HepG2 (cell line): ENCODE results near the gene PKD1L1. TPM values are rescaled to one million over a fixed set of nuclear protein-coding genes. Genes with fewer than 3 reads are reported as not detected.

Experiments
- ATAC-seq: fragments of 200-7000 bp; cut with Tn5 transposase; 3 replicates; pipeline ENCODE4 v1.9.1; 2020; ENCODE audit warnings: mild to moderate bottlenecking, moderate library complexity
- BruUV-seq: library from RNA; stranded (reverse); fragments of 400-500 nt; replicated peaks from 2 replicates; lab custom pipeline; 2021; lab: Mats Ljungman, UMichigan
- CTCF ChIA-PET: fragments of 300-600 bp; formaldehyde crosslinking; extraction: SDS; loops from one replicate; lab custom pipeline; 2021; ENCODE audit warnings: low total read pairs, inconsistent platforms, low intra/inter-chr PET ratio; lab: Yijun Ruan, JAX
- POLR2A ChIA-PET: fragments of 350-600 bp; sonication (Branson Sonifier 250); formaldehyde crosslinking; loops from one replicate; lab custom pipeline; 2020; ENCODE audit warnings: antibody characterized with exemption, inconsistent platforms; lab: Yijun Ruan, JAX
- DNase-seq: peaks from one replicate; pipeline ENCODE4 v3.0.0-alpha.2; 2015; ENCODE audit warnings: low spot score
- FAIRE-seq: peaks from 3 replicates; lab custom pipeline; 2011; peaks lifted over from hg19 to GRCh38; lab: Jason Lieb, UNC
- H2AFZ ChIP-seq: one replicate; pipeline ENCODE4 v1.6.1; 2011; ENCODE audit warnings: low read length, inconsistent platforms
- H3K27ac ChIP-seq: fragments of 300-600 bp; 3 replicates; pipeline ENCODE4 v1.8.0; 2011; ENCODE audit warnings: mixed run types, mild to moderate bottlenecking, mixed read lengths, low read length, inconsistent platforms; ENCODE audit not compliant: insufficient read depth; ENCODE audit errors: extremely low read length
- H3K27me3 ChIP-seq, 2 experiments: fragments of 200-600 bp in 1 of 2; 2 replicates in 1 of 2; 3 replicates in 1 of 2; pipeline versions ENCODE4 v1.6.0 to v1.8.0; 2011; ENCODE audit warnings: low read length in 2 of 2, mild to moderate bottlenecking in 2 of 2, moderate library complexity in 2 of 2, inconsistent platforms in 1 of 2; ENCODE audit not compliant: insufficient read depth in 2 of 2, control insufficient read depth in 1 of 2
- H3K36me3 ChIP-seq, 2 experiments: fragments of 200-600 bp in 1 of 2; replicated peaks in 1 of 2; 2 replicates in 1 of 2; 3 replicates in 1 of 2; pipeline versions ENCODE4 v1.5.1 to v1.8.0; 2011; ENCODE audit warnings: low read length in 2 of 2, inconsistent platforms in 1 of 2; ENCODE audit not compliant: insufficient read depth in 2 of 2, control insufficient read depth in 1 of 2
- H3K4me1 ChIP-seq: 2 replicates; pipeline ENCODE4 v1.5.1; 2012; ENCODE audit warnings: low read length, inconsistent platforms; ENCODE audit not compliant: insufficient read depth
- H3K4me2 ChIP-seq: 2 replicates; pipeline ENCODE4 v1.6.0; 2011; ENCODE audit warnings: low read depth, low read length, inconsistent platforms
- H3K4me3 ChIP-seq, 3 experiments: fragments of 200-600 bp in 1 of 3; sonication (generic), shearing (Covaris generic) in 1 of 3; replicated peaks in 1 of 3; 2 replicates each; pipeline ENCODE4 v1.5.1; 2011 to 2016; ENCODE audit warnings: low read length in 3 of 3, inconsistent platforms in 2 of 3, low read depth in 2 of 3, mild to moderate bottlenecking in 2 of 3, control low read depth in 1 of 3, mixed read lengths in 1 of 3; ENCODE audit not compliant: insufficient read depth in 1 of 3
- H3K79me2 ChIP-seq: one replicate; pipeline ENCODE4 v1.6.1; 2011; ENCODE audit warnings: low read length, inconsistent platforms; ENCODE audit not compliant: insufficient read depth
- H3K9ac ChIP-seq: 2 replicates; pipeline ENCODE4 v1.6.0; 2011; ENCODE audit warnings: mild to moderate bottlenecking, low read depth, low read length, inconsistent platforms; ENCODE audit not compliant: insufficient read depth
- H3K9me3 ChIP-seq: 2 replicates; pipeline ENCODE4 v1.5.1; 2012; ENCODE audit warnings: mild to moderate bottlenecking, low read length
- H4K20me1 ChIP-seq: 2 replicates; pipeline ENCODE4 v1.6.0; 2011; ENCODE audit warnings: inconsistent platforms, mild to moderate bottlenecking, low read length, moderate library complexity; ENCODE audit not compliant: insufficient read depth
- NKX3-1 ChIP-seq: sonication (generic); formaldehyde crosslinking; IDR thresholded peaks from 2 replicates; pipeline ENCODE4 v1.5.0; 2020; ENCODE audit warnings: missing genetic modification reagents
- ZNF263 ChIP-seq: sonication (generic); formaldehyde crosslinking; IDR thresholded peaks from 2 replicates; pipeline ENCODE4 v1.4.0; 2020; ENCODE audit warnings: missing genetic modification reagents
- ZNF773 ChIP-seq: sonication (generic); formaldehyde crosslinking; IDR thresholded peaks from 2 replicates; pipeline ENCODE4 v1.4.0; 2020; ENCODE audit warnings: missing genetic modification reagents, borderline replicate concordance
- WGBS: methylation state at CpG from one replicate; pipeline ENCODE4 v1.1.6; 2017; ENCODE audit warnings: low lambda C conversion rate; 5-methylcytosine and 5-hydroxymethylcytosine counted together
- in situ Hi-C: cut with HindIII; loops from 2 replicates; pipeline ENCODE4 v1.10.0; 2017; ENCODE audit warnings: low pct_unique_long_range_greater_than_20kb; ENCODE audit not compliant: extremely low pct_ligation_motif_present
- intact Hi-C: fragments of 100-400 bp; cut with micrococcal nuclease; formaldehyde crosslinking; loops from one replicate; pipeline ENCODE4 v1.10.0; 2022; ENCODE audit not compliant: unreplicated experiment
- polyA plus RNA-seq, 8 experiments: library from polyadenylated mRNA; depleted of rRNA in 3 of 8; stranded (reverse) in 7 of 8; unstranded in 1 of 8; fragments of >200 nt; fragmentation: Illumina TruSeq in 4 of 8; extraction: Trizol in 4 of 8; gene quantifications; 2 replicates each; pipeline versions ENCODE4 v1.2.1 to v1.2.3, GENCODE V29; 2011 to 2016; ENCODE audit warnings: low read depth in 4 of 8, missing spikeins in 1 of 8, mixed read lengths in 1 of 8; ENCODE audit not compliant: insufficient read depth in 1 of 8
- total RNA-seq, 5 experiments: library from RNA; depleted of rRNA; stranded (reverse); fragments of >200 nt; fragmentation: Illumina TruSeq; extraction: Trizol; gene quantifications; 2 replicates each; pipeline ENCODE4 v1.2.3, GENCODE V29; 2016; ENCODE audit warnings: low read depth in 1 of 5

PKD1L1 gene
- total and polyA plus RNA-seq, 2 of the 13 experiments (the other 11 are each of a cell fraction or from before 2014, with no cell fraction given): 0.01 TPM; not detected in 1

- no peak for TF ChIP-seq ZNF773 (CRISPR knock-in tag)
- TF ChIP-seq, all 625 proteins: peak for 0
- Histone ChIP-seq H3K4me3 (no peak overlapping the region), H3K27me3 (peaks cover 8 to 75% of the 10 kb centered on the region in 2 experiments; a peak in 4 of 5 replicates), H4K20me1 (no peaks in the 10 kb centered on the region), H3K79me2 (no peaks in the 10 kb centered on the region), H3K4me1 (peaks cover 6% of the 10 kb centered on the region; the same call in 1 of the 2 replicates), H3K4me2 (no peak overlapping the region), H3K36me3 (no peaks in the 10 kb centered on the region), H3K9ac (no peak overlapping the region), H2AFZ (no peak overlapping the region), H3K27ac (no peak overlapping the region), H3K9me3 (no peaks in the 10 kb centered on the region)
- CTCF ChIA-PET: no interaction called here
- DNase-seq: no peak
- FAIRE-seq: no peak
- 20% methylated on average over 1 of the region's 8 CpGs for WGBS
- in situ Hi-C loops (loop anchor here (25.0 kb wide), 1 partner anchor 546 kb away; no protein-coding TSS in a partner anchor), intact Hi-C loops (no loop called here)
- no TSS peak for BruUV-seq
- no peak for ATAC-seq
- POLR2A ChIA-PET: no interaction called here
Measured at GRCh38 chr7:47833211-47833610, 115.1 kb downstream of the PKD1L1 start.

GRCh38 chr7:47832105-47832715 is 116.1 kb downstream of the PKD1L1 start:
- H2AFZ ChIP-seq: no peak overlapping the region
- H3K4me3 ChIP-seq: no peak overlapping the region
- no peak overlapping the region for H3K4me2 ChIP-seq
- CTCF ChIA-PET: no interaction called here
- FAIRE-seq (no peak), DNase-seq (no peak)
- H3K9me3 ChIP-seq: no peaks in the 10 kb centered on the region
- H3K27me3 ChIP-seq: peaks cover 8 to 73% of the 10 kb centered on the region in 2 experiments; a peak in 3 of 5 replicates
- H3K79me2 ChIP-seq: no peaks in the 10 kb centered on the region
- TF ChIP-seq ZNF263 (CRISPR knock-in tag) (peak; percentile 86), NKX3-1 (CRISPR knock-in tag) (no peak)
- TF ChIP-seq, all 625 proteins: peak for 1
- POLR2A ChIA-PET: no interaction called here
- 44% methylated on average over 2 of the region's 10 CpGs for WGBS
- Histone ChIP-seq H3K9ac (no peak overlapping the region), H3K36me3 (no peaks in the 10 kb centered on the region), H4K20me1 (no peaks in the 10 kb centered on the region), H3K4me1 (peaks cover 6% of the 10 kb centered on the region; the same call in 1 of the 2 replicates), H3K27ac (no peak overlapping the region)
- ATAC-seq: peak; percentile 41
- no TSS peak for BruUV-seq
- intact Hi-C loops: no loop called here
- in situ Hi-C loops: loop anchor here (25.0 kb wide), 1 partner anchor 545 kb away; no protein-coding TSS in a partner anchor
